AG04450 (cell line): ENCODE results near the gene SKI. TPM values are rescaled to one million over a fixed set of nuclear protein-coding genes. Genes with fewer than 3 reads are reported as not detected.

ENCODE experiments used
- CTCF ChIA-PET: fragments of 300-600, 350-600 bp; formaldehyde crosslinking; extraction: SDS; loops from one replicate; lab custom pipeline; 2022; ENCODE audit warnings: antibody characterized with exemption, inconsistent platforms; lab: Charles Lee
- POLR2A ChIA-PET: fragments of 350-600 bp; formaldehyde crosslinking; extraction: SDS; loops from one replicate; lab custom pipeline; 2021; ENCODE audit warnings: antibody characterized with exemption, inconsistent platforms; lab: Yijun Ruan, JAX
- DNase-seq: peaks from one replicate; pipeline ENCODE4 v3.0.0-alpha.2; 2011; ENCODE audit warnings: low read depth, low spot score
- H3K27ac ChIP-seq: one replicate; pipeline ENCODE4 v1.5.1; 2012; ENCODE audit warnings: low read depth, low read length, control low read depth
- H3K27me3 ChIP-seq: one replicate; pipeline ENCODE4 v1.6.0; 2012; ENCODE audit warnings: low read length; ENCODE audit not compliant: control insufficient read depth, insufficient read depth
- H3K4me3 ChIP-seq: 2 replicates; pipeline ENCODE4 v1.5.1; 2011; ENCODE audit warnings: mild to moderate bottlenecking, low read depth, low read length, control low read depth
- H3K9me3 ChIP-seq: 2 replicates; pipeline ENCODE4 v1.5.1; 2012; ENCODE audit warnings: low read length; ENCODE audit not compliant: control insufficient read depth, insufficient read depth
- CTCF ChIP-seq: IDR thresholded peaks from 2 replicates; pipeline ENCODE4 v1.5.1; 2011; ENCODE audit warnings: low read depth, low read length, control low read depth, inconsistent platforms
- polyA plus RNA-seq: library from polyadenylated mRNA; depleted of rRNA; stranded (reverse); fragments of >200 nt; gene quantifications from 2 replicates; pipeline ENCODE4 v1.2.3, GENCODE V29; 2011

The SKI gene
- polyA plus RNA-seq, 1 experiment = 6.7 TPM

GRCh38 chr1:2339206-2340085 is 111.3 kb downstream of the SKI start:
- no peak for TF ChIP-seq CTCF
- peaks cover 5% of the 10 kb centered on the region for H3K27me3 ChIP-seq
- POLR2A ChIA-PET = no interaction called here
- DNase-seq = no peak
- peaks cover 29% of the 10 kb centered on the region; the same call in 1 of the 2 replicates for H3K9me3 ChIP-seq
- no peak overlapping the region for H3K27ac ChIP-seq
- CTCF ChIA-PET = no interaction called here
- H3K4me3 ChIP-seq = no peak overlapping the region

DNA sequence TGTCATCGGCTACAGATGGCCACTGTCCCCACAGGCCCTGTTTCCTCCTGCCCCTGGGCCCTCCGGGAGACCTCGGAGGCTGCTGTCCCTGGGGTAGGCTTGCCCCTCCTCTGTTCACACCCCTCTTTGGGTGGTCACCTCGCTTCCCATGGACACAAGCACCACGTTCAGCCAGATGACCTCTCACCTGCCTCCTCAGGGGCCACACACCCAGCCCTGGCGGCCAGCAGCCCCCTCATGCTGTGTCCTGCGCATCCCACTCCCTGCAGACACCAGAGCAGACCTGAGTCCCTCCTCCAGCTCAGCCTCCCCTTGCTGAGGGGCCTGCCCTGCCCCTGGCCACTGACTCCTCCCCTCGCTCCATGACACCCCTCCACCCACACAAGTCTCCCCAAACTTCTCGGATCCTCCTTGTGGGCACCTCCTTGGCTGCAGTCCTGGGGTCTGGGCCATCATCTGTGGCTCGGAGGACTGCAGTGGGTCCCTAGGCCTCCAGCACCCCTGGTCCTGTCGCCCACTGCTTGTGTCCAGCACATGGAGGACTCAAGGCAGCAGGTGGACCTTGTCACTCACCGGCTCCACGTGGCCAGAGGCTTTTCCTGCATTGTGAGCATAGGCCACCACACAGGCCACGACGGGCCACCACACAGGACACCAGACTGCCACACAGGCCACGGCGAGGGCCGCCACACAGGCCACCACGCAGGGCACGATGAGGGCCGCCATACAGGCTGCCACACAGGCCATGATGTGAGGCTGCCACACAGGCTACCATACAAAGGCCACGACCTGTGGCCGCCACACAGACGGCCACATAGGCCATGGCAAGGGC is 112.2 kb downstream of the SKI start:
- Histone ChIP-seq H3K27me3 (peaks cover 6% of the 10 kb centered on the region), H3K4me3 (no peak overlapping the region), H3K9me3 (peaks cover 20% of the 10 kb centered on the region; the same call in 1 of the 2 replicates), H3K27ac (no peak overlapping the region)
- no peak for DNase-seq
- CTCF ChIA-PET = no interaction called here
- POLR2A ChIA-PET = no interaction called here
- TF ChIP-seq CTCF = no peak

DNA sequence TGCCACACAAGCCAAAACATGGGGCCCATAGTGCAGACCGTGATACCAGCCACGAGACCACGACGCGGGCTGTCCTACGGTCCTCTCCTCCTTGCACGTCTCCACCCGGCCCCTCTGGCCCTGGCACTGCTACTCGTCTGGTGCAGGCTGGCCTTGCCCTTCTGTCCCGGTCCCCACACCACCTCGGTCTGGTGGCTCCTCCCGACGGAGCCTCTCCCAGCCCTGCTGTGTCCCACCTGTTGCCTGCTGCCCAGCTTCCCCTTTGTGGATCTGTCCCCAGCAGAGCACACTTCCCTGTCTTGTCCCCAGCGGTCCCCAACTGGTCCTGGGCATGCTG is 112.8 kb downstream of the SKI start:
- no peak for DNase-seq
- Histone ChIP-seq H3K27ac (no peak overlapping the region), H3K9me3 (peaks cover 15% of the 10 kb centered on the region; the same call in 1 of the 2 replicates), H3K27me3 (peaks cover 6% of the 10 kb centered on the region), H3K4me3 (no peak overlapping the region)
- CTCF ChIA-PET = no interaction called here
- TF ChIP-seq CTCF = no peak
- POLR2A ChIA-PET = no interaction called here

DNA sequence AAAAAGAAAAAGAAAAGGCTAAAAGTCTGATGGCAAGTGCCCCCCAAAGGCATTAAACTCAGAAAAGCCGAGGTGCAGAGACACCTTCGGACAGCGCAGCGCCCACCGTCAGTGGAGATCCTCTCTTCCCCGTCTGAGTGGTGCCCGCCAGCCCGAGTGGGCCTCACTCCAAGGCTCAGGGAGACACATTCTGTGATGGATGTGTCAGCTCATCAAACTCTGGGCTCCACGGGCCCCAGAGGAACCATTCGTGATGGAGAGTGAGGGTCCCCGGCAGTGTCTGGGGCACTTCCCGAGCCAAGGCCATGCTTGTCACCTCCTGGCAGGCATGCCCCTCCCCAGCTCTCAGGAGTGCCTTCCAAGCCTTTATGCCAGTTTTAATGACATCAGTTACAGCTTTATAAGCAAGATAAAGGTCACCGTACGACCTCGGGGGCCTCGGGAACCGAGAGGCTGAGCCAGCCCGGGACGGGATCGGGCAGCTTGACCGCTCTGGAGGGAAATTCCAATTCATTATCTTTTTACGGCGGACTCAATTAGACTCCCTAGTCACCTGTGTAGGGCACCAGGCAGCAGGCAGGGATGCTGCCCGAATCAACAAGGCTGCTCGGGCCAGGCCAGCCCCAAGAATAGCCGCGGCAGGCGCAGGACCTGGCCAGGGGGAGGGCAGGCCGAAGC is 113.7 kb downstream of the SKI start:
- ChIA-PET POLR2A (no interaction called here), CTCF (no interaction called here)
- Histone ChIP-seq H3K27me3 (peaks cover 6% of the 10 kb centered on the region), H3K4me3 (no peak overlapping the region), H3K9me3 (peaks cover 7% of the 10 kb centered on the region; the same call in 1 of the 2 replicates), H3K27ac (no peak overlapping the region)
- no peak for DNase-seq
- no peak for TF ChIP-seq CTCF
